HepG2 (cell line): Measurements from ENCODE around the gene ZFHX3. TPM values are rescaled to one million over a fixed set of nuclear protein-coding genes. Genes with fewer than 3 reads are reported as not detected.
A peak's percentile ranks its signal among the peaks of the same experiment; 100 is the strongest.

Source experiments
- ARNT ChIP-seq: fragments of 450-650 bp; IDR thresholded peaks from 2 replicates; pipeline ENCODE4 v1.6.1; 2017
- ATF7 ChIP-seq, 2 experiments: fragments of 450-650 bp in 1 of 2; sonication (generic) in 1 of 2; formaldehyde crosslinking in 1 of 2; IDR thresholded peaks; 2 replicates each; pipeline versions ENCODE4 v1.4.0 to v1.6.1; 2016 to 2020; ENCODE audit warnings: antibody characterized with exemption in 1 of 2, mild to moderate bottlenecking in 1 of 2, missing genetic modification reagents in 1 of 2
- CC2D1A ChIP-seq: sonication (generic); formaldehyde crosslinking; IDR thresholded peaks from 2 replicates; pipeline ENCODE4 v1.8.1; 2023; ENCODE audit warnings: mild to moderate bottlenecking, missing genetic modification reagents
- CHD4 ChIP-seq: fragments of 200-600 bp; sonication (generic); IDR thresholded peaks from 2 replicates; pipeline ENCODE4 v1.7.0; 2017; ENCODE audit warnings: mild to moderate bottlenecking, low read length, borderline replicate concordance
- HOXA3 ChIP-seq: sonication (generic); formaldehyde crosslinking; IDR thresholded peaks from 2 replicates; pipeline ENCODE4 v1.5.0; 2020; ENCODE audit warnings: missing genetic modification reagents
- IKZF1 ChIP-seq: fragments of 450-650 bp; IDR thresholded peaks from 2 replicates; pipeline ENCODE4 v1.7.1; 2016
- KLF16 ChIP-seq, 2 experiments: sonication (generic) in 1 of 2; formaldehyde crosslinking in 1 of 2; IDR thresholded peaks; 2 replicates each; pipeline versions ENCODE4 v1.6.1 to v1.8.0; 2016 to 2023; ENCODE audit warnings: missing genetic modification reagents in 2 of 2, missing compliant biosample characterization in 1 of 2
- MIER3 ChIP-seq: IDR thresholded peaks from 2 replicates; pipeline ENCODE4 v1.6.1; 2016; ENCODE audit warnings: missing compliant biosample characterization, borderline replicate concordance
- MTA1 ChIP-seq: sonication (generic); formaldehyde crosslinking; IDR thresholded peaks from 2 replicates; pipeline ENCODE4 v1.4.0; 2020; ENCODE audit warnings: missing genetic modification reagents, mild to moderate bottlenecking, borderline replicate concordance
- MXD4 ChIP-seq: IDR thresholded peaks from 2 replicates; pipeline ENCODE4 v1.6.1; 2016; ENCODE audit warnings: mild to moderate bottlenecking, missing biosample characterization, missing genetic modification reagents
- NCOA1 ChIP-seq: sonication (generic); formaldehyde crosslinking; IDR thresholded peaks from 2 replicates; pipeline ENCODE4 v1.9.0; 2021; ENCODE audit warnings: missing genetic modification reagents
- PPARG ChIP-seq: conservative IDR thresholded peaks from 2 replicates; pipeline ENCODE4 v1.6.1; 2016; ENCODE audit warnings: missing biosample characterization, missing genetic modification reagents
- REST ChIP-seq, 2 experiments: IDR thresholded peaks; 2 replicates each; pipeline ENCODE4 v1.6.1; 2011 to 2012; ENCODE audit warnings: low read length in 2 of 2, borderline replicate concordance in 1 of 2, low read depth in 1 of 2, mild to moderate bottlenecking in 1 of 2, moderate library complexity in 1 of 2
- RORA ChIP-seq: sonication (generic); formaldehyde crosslinking; IDR thresholded peaks from 2 replicates; pipeline ENCODE4 v1.5.0; 2020; ENCODE audit warnings: mild to moderate bottlenecking, missing genetic modification reagents, moderate library complexity
- SP140L ChIP-seq: sonication (generic); formaldehyde crosslinking; IDR thresholded peaks from 2 replicates; pipeline ENCODE4 v1.4.0; 2020; ENCODE audit warnings: missing genetic modification reagents, borderline replicate concordance
- SRF ChIP-seq: IDR thresholded peaks from 2 replicates; pipeline ENCODE4 v1.6.1; 2011; ENCODE audit warnings: mild to moderate bottlenecking, low read depth, low read length, moderate library complexity
- STAG1 ChIP-seq: sonication (generic); formaldehyde crosslinking; IDR thresholded peaks from 2 replicates; pipeline ENCODE4 v1.4.0; 2020; ENCODE audit warnings: missing genetic modification reagents
- XRCC5 ChIP-seq: fragments of 200-400 bp; formaldehyde crosslinking; optimal IDR thresholded peaks from 2 replicates; pipeline ENCODE3; 2017; ENCODE audit warnings: mild to moderate bottlenecking, low read length
- ZFP62 ChIP-seq: sonication (generic); formaldehyde crosslinking; IDR thresholded peaks from 2 replicates; pipeline ENCODE4 v1.4.0; 2020; ENCODE audit warnings: missing genetic modification reagents
- ZMYM4 ChIP-seq: sonication (generic); formaldehyde crosslinking; IDR thresholded peaks from 2 replicates; pipeline ENCODE4 v1.8.1; 2023; ENCODE audit warnings: mild to moderate bottlenecking, missing genetic modification reagents
- ZNF138 ChIP-seq: sonication (generic); formaldehyde crosslinking; IDR thresholded peaks from 2 replicates; pipeline ENCODE4 v1.5.0; 2020; ENCODE audit warnings: mild to moderate bottlenecking, low read depth, missing genetic modification reagents
- ZNF496 ChIP-seq: sonication (generic); formaldehyde crosslinking; IDR thresholded peaks from 2 replicates; pipeline ENCODE4 v1.8.1; 2023; ENCODE audit warnings: mild to moderate bottlenecking, moderate library complexity, missing genetic modification reagents; ENCODE audit not compliant: insufficient replicate concordance
- ZNF605 ChIP-seq: sonication (generic); formaldehyde crosslinking; IDR thresholded peaks from 2 replicates; pipeline ENCODE4 v1.8.0; 2022; ENCODE audit warnings: mild to moderate bottlenecking, missing genetic modification reagents
- ZNF670 ChIP-seq: sonication (generic); formaldehyde crosslinking; IDR thresholded peaks from 2 replicates; pipeline ENCODE4 v1.8.0; 2022; ENCODE audit warnings: mild to moderate bottlenecking, missing genetic modification reagents, borderline replicate concordance
- polyA plus RNA-seq, 8 experiments: library from polyadenylated mRNA; depleted of rRNA in 3 of 8; stranded (reverse) in 7 of 8; unstranded in 1 of 8; fragments of >200 nt; fragmentation: Illumina TruSeq in 4 of 8; extraction: Trizol in 4 of 8; gene quantifications; 2 replicates each; pipeline versions ENCODE4 v1.2.1 to v1.2.3, GENCODE V29; 2011 to 2016; ENCODE audit warnings: low read depth in 4 of 8, missing spikeins in 1 of 8, mixed read lengths in 1 of 8; ENCODE audit not compliant: insufficient read depth in 1 of 8
- total RNA-seq, 5 experiments: library from RNA; depleted of rRNA; stranded (reverse); fragments of >200 nt; fragmentation: Illumina TruSeq; extraction: Trizol; gene quantifications; 2 replicates each; pipeline ENCODE4 v1.2.3, GENCODE V29; 2016; ENCODE audit warnings: low read depth in 1 of 5
- TF ChIP-seq, protein P1 (sequence below): sonication (generic); formaldehyde crosslinking; IDR thresholded peaks from 2 replicates; pipeline ENCODE4 v1.4.0; 2020; ENCODE audit warnings: missing genetic modification reagents, borderline replicate concordance

Gene ZFHX3
- total and polyA plus RNA-seq, 2 of the 13 experiments (the other 11 are each of a cell fraction or from before 2014, with no cell fraction given) = 5.0 to 6.0 TPM

DNA sequence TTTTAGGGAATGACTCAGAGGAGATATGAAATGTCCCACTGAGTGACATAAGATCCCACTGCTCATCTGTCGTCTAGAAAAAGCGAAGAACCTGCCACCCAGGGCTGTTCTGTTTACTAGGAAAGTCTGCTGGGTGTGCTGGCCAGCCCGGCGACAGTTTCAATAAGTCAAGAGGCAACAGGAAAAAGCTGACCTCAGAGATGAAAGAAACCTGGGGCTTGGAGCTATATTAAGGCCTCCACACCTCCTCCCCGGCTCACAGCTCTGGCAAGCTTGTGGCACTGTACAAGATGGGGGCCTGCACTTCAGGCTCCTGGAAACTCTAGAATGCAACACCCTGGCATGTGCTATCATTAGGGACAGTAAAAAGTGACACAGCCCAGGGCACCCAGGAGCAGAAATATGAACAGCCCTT lies 10.6 kb downstream of the ZFHX3 start (continued):
- TF ChIP-seq CHD4 (no peak), XRCC5 (no peak), SP140L (no peak), ZNF138 (no peak), REST (IDR thresholded peaks at IDR 0.05; ENCODE audit: borderline replicate concordance in 1 of 2, low read depth in 1 of 2, low read length in 2 of 2) (no peak), ZNF605 (CRISPR knock-in tag) (no peak), CC2D1A (CRISPR knock-in tag) (no peak), SRF (no peak), ZNF496 (CRISPR knock-in tag) (no peak), KLF16 (CRISPR knock-in tag; IDR thresholded peaks at IDR 0.05) (no peak), MIER3 (CRISPR knock-in tag) (no peak; the same call in 1 of the 2 replicates), ARNT (no peak), ZNF670 (CRISPR knock-in tag) (0 out of 2 replicates have a peak, but pooled peaks have one; percentile 39), ZMYM4 (CRISPR knock-in tag) (no peak), PPARG (no peak), IKZF1 (no peak), STAG1 (CRISPR knock-in tag) (0 out of 2 replicates have a peak, but pooled peaks have one; percentile 2), ATF7 (IDR thresholded peaks at IDR 0.05) (no peak), ATF7 (CRISPR knock-in tag; IDR thresholded peaks at IDR 0.05) (no peak), ZFP62 (CRISPR knock-in tag) (no peak), NCOA1 (CRISPR knock-in tag) (no peak), MXD4 (CRISPR knock-in tag) (no peak), HOXA3 (no peak), MTA1 (CRISPR knock-in tag) (no peak), RORA (CRISPR knock-in tag) (no peak)
- TF ChIP-seq, protein P1, sequence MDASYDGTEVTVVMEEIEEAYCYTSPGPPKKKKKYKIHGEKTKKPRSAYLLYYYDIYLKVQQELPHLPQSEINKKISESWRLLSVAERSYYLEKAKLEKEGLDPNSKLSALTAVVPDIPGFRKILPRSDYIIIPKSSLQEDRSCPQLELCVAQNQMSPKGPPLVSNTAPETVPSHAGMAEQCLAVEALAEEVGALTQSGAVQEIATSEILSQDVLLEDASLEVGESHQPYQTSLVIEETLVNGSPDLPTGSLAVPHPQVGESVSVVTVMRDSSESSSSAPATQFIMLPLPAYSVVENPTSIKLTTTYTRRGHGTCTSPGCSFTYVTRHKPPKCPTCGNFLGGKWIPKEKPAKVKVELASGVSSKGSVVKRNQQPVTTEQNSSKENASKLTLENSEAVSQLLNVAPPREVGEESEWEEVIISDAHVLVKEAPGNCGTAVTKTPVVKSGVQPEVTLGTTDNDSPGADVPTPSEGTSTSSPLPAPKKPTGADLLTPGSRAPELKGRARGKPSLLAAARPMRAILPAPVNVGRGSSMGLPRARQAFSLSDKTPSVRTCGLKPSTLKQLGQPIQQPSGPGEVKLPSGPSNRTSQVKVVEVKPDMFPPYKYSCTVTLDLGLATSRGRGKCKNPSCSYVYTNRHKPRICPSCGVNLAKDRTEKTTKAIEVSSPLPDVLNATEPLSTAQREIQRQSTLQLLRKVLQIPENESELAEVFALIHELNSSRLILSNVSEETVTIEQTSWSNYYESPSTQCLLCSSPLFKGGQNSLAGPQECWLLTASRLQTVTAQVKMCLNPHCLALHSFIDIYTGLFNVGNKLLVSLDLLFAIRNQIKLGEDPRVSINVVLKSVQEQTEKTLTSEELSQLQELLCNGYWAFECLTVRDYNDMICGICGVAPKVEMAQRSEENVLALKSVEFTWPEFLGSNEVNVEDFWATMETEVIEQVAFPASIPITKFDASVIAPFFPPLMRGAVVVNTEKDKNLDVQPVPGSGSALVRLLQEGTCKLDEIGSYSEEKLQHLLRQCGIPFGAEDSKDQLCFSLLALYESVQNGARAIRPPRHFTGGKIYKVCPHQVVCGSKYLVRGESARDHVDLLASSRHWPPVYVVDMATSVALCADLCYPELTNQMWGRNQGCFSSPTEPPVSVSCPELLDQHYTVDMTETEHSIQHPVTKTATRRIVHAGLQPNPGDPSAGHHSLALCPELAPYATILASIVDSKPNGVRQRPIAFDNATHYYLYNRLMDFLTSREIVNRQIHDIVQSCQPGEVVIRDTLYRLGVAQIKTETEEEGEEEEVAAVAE (CRISPR knock-in tag) = no peak
